ENCODE results near the gene FOLR3. TPM values are rescaled to one million over a fixed set of nuclear protein-coding genes. Genes with fewer than 3 reads are reported as not detected.
"Not testable (repeated sequence)": the region's sequence is repeated elsewhere in the genome, so short reads cannot be mapped to it uniquely, and the experiment has no call there.

FOLR3 gene
- polyA plus RNA-seq (21.0 to 74.6 TPM (median 23.5 TPM) in 3 replicates), polyA minus RNA-seq (10.5 to 37.4 TPM (median 11.6 TPM) in 3 replicates)
- 61.0 TPM for polyA plus RNA-seq (2011; ENCODE audit: low read depth)
- polyA plus RNA-seq (2011; cell fraction: cytosol; rRNA removed): 46.2 and 68.6 TPM in 2 replicates
- polyA plus RNA-seq (2011; cell fraction: nucleus; rRNA removed): 49.4 and 69.7 TPM in 2 replicates
- 33.1 and 102 TPM in 2 replicates for polyA plus RNA-seq (2012; ENCODE audit: low replicate concordance)
- 29.5 TPM for polyA minus RNA-seq (2011; cell fraction: cytosol; rRNA and poly(A)+ RNA removed)
- polyA minus RNA-seq (2011; cell fraction: nucleus; rRNA and poly(A)+ RNA removed): 19.4 and 19.9 TPM in 2 replicates

GRCh38 chr11:72135473-72135872, at the start of gene FOLR3:
Gene FOLR3 (plus strand): TSS chr11:72135725. CDS start chr11:72135953, 228 bp downstream.
- H3K4me2 ChIP-seq (ENCODE audit: control insufficient read depth, extremely low read depth, insufficient read depth, low read depth, low read length); H3K4me3 ChIP-seq (ENCODE audit: control insufficient read depth in 2 of 3, extremely low read depth in 1 of 3, insufficient read depth in 2 of 3, low read depth in 1 of 3, low read length in 3 of 3); H3K9ac ChIP-seq (ENCODE audit: control insufficient read depth, extremely low read depth, insufficient read depth, low read length); H3K36me3 ChIP-seq (ENCODE audit: control insufficient read depth in 2 of 2, extremely low read depth in 1 of 2, insufficient read depth in 2 of 2, low read length in 2 of 2); H4K20me1 ChIP-seq (ENCODE audit: control insufficient read depth, extremely low read depth, insufficient read depth, low read length); dilution Hi-C loops (cut with MboI; ENCODE audit: extremely low pct_ligation_motif_present, low sequenced_read_pairs); H3K9me3 ChIP-seq (ENCODE audit: control insufficient read depth, low read depth, low read length); DNase-seq (ENCODE audit: low read depth, low spot score); H3K79me2 ChIP-seq (ENCODE audit: control insufficient read depth, insufficient read depth, low read length); H2AFZ ChIP-seq (ENCODE audit: control insufficient read depth, low read length); H3K27me3 ChIP-seq (ENCODE audit: control insufficient read depth, extremely low read depth, insufficient read depth, low read length); H3K27ac ChIP-seq (ENCODE audit: control insufficient read depth, insufficient read depth, low read length); H3K9me1 ChIP-seq (ENCODE audit: control insufficient read depth, extremely low read depth, insufficient read depth, low read length); FAIRE-seq: not testable (repeated sequence)
- peaks cover 16% of the 10 kb centered on the region for H3K4me1 ChIP-seq (ENCODE audit: control insufficient read depth, extremely low read depth, insufficient read depth, low read length)

GRCh38 chr11:72088076-72088808, 47.3 kb upstream of the FOLR3 start:
- H3K9ac ChIP-seq (ENCODE audit: control insufficient read depth, extremely low read depth, insufficient read depth, low read length): no peak overlapping the region

More at GRCh38 chr11:72088076-72088808, 47.3 kb upstream of the FOLR3 start:
- FAIRE-seq (no peak), DNase-seq (ENCODE audit: low read depth, low spot score) (no peak)
- H3K4me1 ChIP-seq (ENCODE audit: control insufficient read depth, extremely low read depth, insufficient read depth, low read length): peaks cover 19% of the 10 kb centered on the region
- H4K20me1 ChIP-seq (ENCODE audit: control insufficient read depth, extremely low read depth, insufficient read depth, low read length): no peaks in the 10 kb centered on the region
- no peaks in the 10 kb centered on the region for H3K27me3 ChIP-seq (ENCODE audit: control insufficient read depth, extremely low read depth, insufficient read depth, low read length)
- no peaks in the 10 kb centered on the region for H3K9me3 ChIP-seq (ENCODE audit: control insufficient read depth, low read depth, low read length)
- no peaks in the 10 kb centered on the region for H3K79me2 ChIP-seq (ENCODE audit: control insufficient read depth, insufficient read depth, low read length)
- TF ChIP-seq EZH2 (IDR thresholded peaks at IDR 0.05; ENCODE audit: low read length) (no peak), CTCF (optimal IDR thresholded peaks at IDR 0.05 in 1 of 3, IDR thresholded peaks at IDR 0.05 in 1 of 3, conservative IDR thresholded peaks at IDR 0.05 in 1 of 3; ENCODE audit: extremely low read depth in 1 of 3, insufficient read depth in 2 of 3, low read length in 3 of 3) (no peak)
- no peaks in the 10 kb centered on the region for H3K9me1 ChIP-seq (ENCODE audit: control insufficient read depth, extremely low read depth, insufficient read depth, low read length)
- no peak overlapping the region for H3K4me3 ChIP-seq (ENCODE audit: control insufficient read depth in 2 of 3, extremely low read depth in 1 of 3, insufficient read depth in 2 of 3, low read depth in 1 of 3, low read length in 3 of 3)
- H3K27ac ChIP-seq (ENCODE audit: control insufficient read depth, insufficient read depth, low read length): no peak overlapping the region
- no peak overlapping the region for H2AFZ ChIP-seq (ENCODE audit: control insufficient read depth, low read length)
- dilution Hi-C loops (cut with MboI; ENCODE audit: extremely low pct_ligation_motif_present, low sequenced_read_pairs): no loop called here
- H3K4me2 ChIP-seq (ENCODE audit: control insufficient read depth, extremely low read depth, insufficient read depth, low read depth, low read length): no peak overlapping the region
- peaks cover 5 to 13% of the 10 kb centered on the region in 2 experiments for H3K36me3 ChIP-seq (ENCODE audit: control insufficient read depth in 2 of 2, extremely low read depth in 1 of 2, insufficient read depth in 2 of 2, low read length in 2 of 2)

All from keratinocyte (primary cell).